HG03175 (cell line): ENCODE data around the gene PLEKHA7.

Source experiments
- ATAC-seq: cut with Tn5 transposase; IDR thresholded peaks from one replicate; pipeline ENCODE4 v1.9.1; 2021; ENCODE audit warnings: mild to moderate bottlenecking, moderate library complexity; ENCODE audit not compliant: unreplicated experiment

PLEKHA7 gene

DNA sequence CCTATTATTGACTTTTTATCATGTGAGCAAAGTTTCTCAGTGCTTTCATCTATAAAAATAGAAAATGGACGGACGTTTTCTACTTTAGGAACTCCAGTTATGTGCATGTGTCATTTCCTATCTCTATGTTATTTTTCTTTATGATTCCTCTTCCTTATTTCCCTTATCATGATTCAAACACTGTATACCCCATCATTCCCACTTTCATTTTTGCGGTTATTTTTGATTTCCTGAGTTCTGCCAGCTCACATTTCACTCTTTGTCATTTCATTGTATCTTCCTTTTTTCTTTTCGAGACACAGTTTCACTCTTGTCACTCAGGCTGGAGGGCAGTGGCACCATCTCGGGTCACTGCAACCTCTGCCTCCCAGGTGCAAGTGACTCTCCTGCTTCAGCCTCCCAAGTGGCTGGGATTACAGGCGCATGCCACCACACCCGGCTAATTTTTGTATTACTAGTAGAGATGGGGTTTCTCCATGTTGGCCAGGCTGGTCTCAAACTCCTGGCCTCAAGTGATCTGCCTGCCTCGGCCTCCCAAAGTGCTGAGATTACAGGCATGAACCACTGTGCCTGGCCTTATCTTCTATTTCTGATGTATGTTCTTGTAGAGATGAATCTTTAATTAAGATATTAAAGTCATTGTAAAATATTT is 254.2 kb downstream of the PLEKHA7 start:
- ATAC-seq: no peak

DNA sequence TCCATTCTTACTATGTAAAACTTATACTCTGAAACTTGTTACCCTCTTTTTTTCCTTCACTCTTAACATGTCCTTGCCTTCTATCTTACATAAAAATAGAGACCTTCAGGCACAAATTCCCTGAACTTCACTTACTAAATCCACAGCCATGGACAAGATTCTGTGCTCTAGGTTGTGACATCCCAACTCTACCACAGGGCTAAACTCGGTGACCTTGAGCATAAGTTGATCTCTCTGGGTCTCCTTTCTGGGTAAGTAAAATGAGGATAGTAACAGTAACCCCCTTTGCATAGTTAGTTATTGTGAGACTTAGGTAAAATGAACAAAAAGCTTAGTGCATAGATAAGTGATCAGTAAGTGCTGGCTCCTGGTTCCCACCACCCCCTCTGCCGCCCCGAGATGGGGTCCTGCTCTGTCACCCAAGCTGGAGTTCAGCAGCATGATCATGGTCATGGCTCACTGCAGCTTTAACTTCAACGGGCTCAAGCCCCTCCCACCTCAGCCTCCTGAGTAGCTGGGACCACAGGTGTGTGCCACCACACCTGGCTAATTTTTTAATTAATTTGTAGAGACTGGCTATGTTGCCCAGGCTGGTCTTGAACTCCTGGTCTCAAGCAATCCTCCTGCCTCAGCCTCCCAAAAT is 255.7 kb downstream of the PLEKHA7 start:
- ATAC-seq: no peak

DNA sequence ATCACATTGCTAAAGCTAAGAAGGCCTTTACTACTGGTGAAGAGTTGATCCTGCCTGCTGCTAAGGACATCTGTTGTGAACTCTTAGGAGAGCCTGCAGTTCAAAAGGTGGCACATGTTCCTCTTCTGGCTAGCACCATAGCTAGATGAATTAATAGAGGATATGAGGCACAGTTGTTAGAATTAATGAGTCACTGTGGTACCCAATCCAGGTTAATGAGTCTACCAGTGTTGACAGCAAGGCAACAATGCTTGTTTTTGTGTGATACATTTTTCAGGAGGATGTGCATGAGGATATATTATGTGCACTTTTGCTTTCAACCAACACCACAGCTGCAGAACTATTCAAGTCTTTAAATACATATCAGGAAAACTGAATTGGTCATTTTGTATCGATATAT is 263.8 kb downstream of the PLEKHA7 start:
- peak; percentile 44 for ATAC-seq

DNA sequence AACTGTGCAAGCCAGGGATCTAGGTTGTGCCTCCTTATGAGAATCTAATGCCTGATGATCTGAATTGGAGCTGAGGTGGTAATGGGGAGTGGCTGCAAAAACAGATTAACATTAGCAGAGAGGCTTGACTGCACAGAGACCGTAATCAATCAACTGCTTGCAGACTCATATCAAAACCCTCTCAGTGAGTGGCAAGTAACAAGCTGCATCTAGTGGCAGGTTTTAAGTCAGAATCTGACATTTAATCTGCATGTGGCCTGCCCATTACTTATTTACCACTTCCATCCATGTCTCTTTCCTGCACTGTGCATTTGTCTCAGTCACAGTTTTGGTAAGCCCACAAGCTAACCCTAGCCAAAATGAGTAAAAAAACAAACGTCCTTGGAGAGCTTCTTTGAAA is 264.5 kb downstream of the PLEKHA7 start:
- ATAC-seq: peak; percentile 44

DNA sequence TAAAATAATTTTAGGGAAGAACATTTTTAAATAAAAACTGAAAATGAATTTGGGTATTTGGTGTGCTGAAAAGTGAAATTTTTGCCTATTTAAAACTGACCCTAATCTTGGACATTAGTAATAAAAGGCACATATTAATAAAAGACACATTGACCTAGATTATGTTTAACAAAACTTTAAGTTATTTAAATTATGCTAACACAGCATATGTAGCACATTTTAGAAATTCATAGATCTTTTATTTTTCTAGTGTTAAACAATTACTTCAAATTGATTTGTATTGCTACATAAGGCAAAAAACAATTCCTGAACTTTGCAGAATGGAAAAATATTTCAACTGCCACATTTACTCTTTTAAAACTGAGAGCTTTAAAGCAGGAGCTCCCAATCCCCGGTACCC is 265.1 kb downstream of the PLEKHA7 start:
- no peak for ATAC-seq

DNA sequence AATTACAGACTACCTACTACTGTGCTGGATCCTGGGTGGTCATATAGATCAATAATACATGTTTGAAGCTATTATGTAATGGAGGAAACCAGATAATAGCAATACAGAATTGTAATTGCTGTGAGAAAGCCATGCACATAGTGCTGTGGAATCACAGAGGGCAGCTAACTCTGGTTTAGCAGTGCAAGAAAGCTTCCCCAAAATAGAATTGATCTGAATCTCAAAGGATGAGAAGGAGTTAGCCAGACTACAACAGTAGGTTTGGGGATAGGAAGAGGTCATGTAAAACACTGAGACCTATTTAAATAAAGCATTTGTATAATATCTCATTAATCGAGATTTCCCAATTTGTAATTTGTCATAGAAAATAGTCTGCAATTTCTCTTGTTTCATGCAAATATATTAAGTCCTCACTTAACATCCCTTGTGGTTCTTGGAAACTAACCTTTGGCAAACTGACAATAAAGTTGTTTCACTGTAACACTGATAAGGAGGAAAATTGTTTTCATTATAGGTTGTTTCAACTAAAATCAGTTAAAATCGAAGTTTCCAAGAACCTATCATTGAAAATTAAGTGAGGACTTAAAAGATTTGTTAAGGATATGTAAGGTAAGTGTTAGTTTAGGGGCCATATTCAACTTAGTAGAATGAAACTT is 268.1 kb downstream of the PLEKHA7 start:
- no peak for ATAC-seq

DNA sequence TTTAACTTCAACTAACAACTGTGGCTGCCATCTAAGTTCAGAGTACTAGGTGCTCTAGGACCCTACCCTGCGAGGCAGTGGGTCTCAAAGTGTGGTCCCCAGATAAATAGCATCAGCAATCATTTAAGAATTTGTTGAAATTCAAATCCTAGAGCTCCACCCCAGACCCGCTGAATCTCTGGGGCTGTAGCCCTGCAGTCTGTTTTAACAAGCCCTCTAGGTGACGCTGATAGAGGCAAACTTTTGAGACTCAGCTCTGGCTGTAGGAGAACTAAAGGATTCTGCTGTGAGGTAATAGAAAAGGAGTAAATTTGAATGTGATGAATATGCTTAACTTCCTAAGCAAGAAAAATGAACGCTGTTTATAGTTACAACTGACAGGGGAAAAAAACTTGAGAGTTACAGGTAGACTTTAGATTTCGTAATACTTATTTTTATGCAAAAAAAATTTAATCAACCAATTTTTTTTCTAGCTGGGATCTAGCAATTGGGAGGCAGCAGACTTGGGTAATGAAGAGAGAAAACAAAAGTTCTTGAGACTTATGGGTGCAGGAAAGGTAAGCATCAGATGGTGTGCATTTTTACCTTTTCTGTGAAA is 270.0 kb downstream of the PLEKHA7 start:
- ATAC-seq: no peak

DNA sequence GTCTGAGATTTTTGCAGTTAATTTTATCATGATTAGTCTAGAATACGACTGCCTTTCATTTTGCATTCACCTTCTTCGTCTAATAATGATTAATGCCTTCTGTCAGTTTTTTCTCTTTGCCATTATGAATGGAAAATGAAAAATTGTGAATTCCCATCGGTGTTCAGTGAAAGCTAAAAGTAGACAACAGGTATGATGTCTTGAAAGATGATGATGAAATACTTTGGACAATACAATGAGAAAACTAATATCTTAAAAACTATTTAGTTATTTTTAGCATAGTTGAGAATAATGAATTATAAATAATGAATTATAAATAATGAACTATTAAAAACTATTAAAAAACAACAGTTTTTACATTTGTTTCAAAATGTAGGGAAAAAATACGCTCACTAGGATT is 270.7 kb downstream of the PLEKHA7 start:
- no peak for ATAC-seq

DNA sequence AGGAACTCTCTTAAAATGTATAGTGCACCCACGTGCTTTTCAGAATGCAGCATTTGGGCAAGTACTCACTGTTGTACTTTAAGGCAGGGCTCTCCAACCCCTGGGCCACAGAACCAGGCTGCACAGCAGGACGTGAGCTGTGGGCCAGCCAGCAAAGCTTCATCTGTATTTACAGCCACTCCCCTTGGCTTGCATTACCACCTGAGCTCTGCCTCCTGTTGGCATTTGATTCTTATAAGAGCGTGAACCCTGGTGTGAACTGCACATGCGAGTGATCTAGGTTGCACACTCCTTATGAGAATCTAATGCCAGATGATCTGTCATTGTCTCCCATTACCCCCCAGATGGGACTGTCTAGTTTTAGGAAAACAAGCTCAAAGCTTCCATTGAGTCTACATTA is 272.7 kb downstream of the PLEKHA7 start:
- no peak for ATAC-seq

DNA sequence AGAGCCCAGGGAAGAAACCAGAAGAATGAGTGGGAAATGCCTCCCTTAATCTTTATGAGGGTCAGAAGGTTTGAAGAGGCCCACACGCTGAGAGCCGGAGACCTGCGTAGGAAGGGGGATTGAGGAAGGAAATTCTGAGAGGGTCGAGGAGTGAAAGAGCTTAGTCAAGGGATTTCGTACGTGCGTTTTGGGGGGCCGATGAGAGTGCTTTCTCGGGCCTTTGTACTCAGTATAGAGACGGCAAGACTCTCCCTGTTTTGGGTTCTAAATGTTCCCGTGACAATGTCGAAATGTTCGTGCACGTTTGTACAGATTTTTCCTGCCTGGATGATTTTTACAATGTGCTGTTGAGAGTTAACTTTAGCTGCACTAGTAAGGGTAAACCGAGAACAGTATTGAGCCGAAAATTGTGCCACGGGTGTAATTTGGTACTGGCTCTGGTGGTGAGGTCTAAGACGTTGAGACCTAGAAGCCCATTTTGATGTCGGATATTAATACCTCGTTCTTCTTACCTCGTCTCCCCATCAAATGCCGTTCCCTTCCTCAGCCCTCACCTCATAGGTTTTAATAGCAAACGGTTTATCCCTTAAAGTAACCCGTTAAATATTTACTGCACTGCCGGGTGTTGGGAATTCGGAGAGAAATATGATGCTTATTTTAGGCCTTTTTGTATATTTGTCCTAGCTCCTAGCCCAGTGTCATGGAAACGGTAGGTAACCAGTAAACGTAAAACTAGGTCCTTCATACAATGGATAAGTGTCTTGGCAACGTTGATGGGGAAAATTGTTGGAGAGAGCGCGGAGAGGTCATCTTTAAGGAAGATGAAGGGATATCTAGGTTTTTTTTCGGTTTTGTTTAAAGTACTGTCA is 275.0 kb downstream of the PLEKHA7 start:
- ATAC-seq: peak; percentile 1

DNA sequence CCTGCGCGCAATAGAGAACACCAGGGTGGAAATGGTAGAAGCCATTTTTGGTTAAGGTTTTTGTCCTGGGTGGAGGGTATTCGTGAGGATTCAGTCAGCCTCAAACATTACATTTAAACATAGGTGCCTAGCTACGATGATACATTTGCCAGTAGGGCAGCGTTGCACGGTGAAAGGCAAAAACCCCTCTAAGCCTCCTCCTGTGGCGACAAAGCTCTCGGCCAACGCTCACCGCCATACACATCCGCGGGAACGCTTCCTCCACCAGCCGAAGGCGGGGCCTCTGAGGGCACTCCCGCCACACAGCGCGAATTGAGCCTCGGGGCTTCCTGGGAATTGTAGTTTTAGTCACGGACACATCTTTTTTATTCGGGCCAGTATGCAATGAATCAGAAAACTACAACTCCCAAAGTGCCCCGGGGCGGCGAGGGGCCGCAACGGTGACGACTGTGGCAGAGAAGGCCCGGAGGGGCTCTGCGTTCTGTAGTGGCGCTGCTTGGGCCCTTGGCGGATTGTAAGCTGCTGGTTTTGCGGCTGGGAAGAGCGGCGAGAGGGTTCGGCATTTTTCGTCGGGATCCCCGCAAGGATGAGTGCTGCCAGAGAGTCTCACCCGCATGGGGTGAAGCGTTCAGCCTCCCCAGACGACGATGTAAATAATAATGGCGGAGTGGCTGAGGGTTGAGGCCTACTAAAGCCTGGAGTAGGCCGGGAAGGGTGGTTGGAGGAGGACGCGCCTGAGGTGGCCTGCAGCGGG is 275.8 kb downstream of the PLEKHA7 start, which contains the start of gene C11orf58:
Gene C11orf58, plus strand, starts transcription at position 455 of the 754 bp plus-strand sequence. Its CDS starts 132 bp downstream, at position 587.
- ATAC-seq: peak; percentile 97

DNA sequence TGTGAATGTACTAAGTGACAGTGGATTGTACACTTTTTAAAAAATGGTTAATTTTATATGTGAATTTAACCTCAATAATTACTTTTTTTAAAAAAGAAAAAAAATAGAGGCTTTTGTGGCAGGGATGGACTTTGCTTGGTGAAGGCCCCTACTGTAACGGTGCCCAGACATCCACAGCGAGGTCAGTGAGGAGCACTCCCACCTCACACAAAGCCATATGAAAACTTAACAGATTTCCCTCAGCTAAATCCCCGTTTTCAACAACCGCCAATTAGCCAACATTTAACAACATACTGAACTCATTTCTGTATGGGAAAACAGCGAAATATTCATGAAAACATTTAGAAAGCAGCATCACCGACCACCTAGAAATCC is 276.4 kb downstream of the PLEKHA7 start:
- ATAC-seq: peak; percentile 7
